Astrocyte of the spinal cord (primary cell): Measurements from ENCODE around the gene LRP5.

Experiments
- DNase-seq: peaks from one replicate; pipeline ENCODE4 v3.0.0; 2011; ENCODE audit warnings: low read depth, low spot score
- H3K4me3 ChIP-seq: 2 replicates; pipeline ENCODE4 v1.5.1; 2011; ENCODE audit warnings: low read depth, mild to moderate bottlenecking, low read length, moderate library complexity
- in situ Hi-C: cut with HindIII; loops from 2 replicates; pipeline ENCODE4 v1.10.0; 2017; ENCODE audit warnings: low sequenced_read_pairs
- TF ChIP-seq, protein P1 (sequence below): IDR thresholded peaks from 2 replicates; pipeline ENCODE4 v1.5.1; 2012; ENCODE audit warnings: low read depth, mild to moderate bottlenecking, low read length, inconsistent platforms

Gene LRP5

GRCh38 chr11:68271781-68272608 lies 40.4 kb upstream of the LRP5 start, which contains the start of gene C11orf24:
C11orf24 (minus strand) TSS chr11:68271973; CDS start chr11:68263767, 8,206 bp downstream.
- in situ Hi-C loops = no loop called here
- peak; percentile 95 for DNase-seq
- H3K4me3 ChIP-seq = peak within 1 kb of the TSS; percentile 92
- TF ChIP-seq, protein P1, sequence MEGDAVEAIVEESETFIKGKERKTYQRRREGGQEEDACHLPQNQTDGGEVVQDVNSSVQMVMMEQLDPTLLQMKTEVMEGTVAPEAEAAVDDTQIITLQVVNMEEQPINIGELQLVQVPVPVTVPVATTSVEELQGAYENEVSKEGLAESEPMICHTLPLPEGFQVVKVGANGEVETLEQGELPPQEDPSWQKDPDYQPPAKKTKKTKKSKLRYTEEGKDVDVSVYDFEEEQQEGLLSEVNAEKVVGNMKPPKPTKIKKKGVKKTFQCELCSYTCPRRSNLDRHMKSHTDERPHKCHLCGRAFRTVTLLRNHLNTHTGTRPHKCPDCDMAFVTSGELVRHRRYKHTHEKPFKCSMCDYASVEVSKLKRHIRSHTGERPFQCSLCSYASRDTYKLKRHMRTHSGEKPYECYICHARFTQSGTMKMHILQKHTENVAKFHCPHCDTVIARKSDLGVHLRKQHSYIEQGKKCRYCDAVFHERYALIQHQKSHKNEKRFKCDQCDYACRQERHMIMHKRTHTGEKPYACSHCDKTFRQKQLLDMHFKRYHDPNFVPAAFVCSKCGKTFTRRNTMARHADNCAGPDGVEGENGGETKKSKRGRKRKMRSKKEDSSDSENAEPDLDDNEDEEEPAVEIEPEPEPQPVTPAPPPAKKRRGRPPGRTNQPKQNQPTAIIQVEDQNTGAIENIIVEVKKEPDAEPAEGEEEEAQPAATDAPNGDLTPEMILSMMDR = no peak

GRCh38 chr11:68273026-68273738 lies 39.2 kb upstream of the LRP5 start:
- no peak for DNase-seq
- in situ Hi-C loops = no loop called here
- H3K4me3 ChIP-seq = no peak overlapping the region
- TF ChIP-seq, protein P1 = no peak

- TF ChIP-seq, protein P1 = no peak
- no peak overlapping the region for H3K4me3 ChIP-seq
- in situ Hi-C loops = no loop called here
- no peak for DNase-seq
These were observed 38.1 kb upstream of the LRP5 start for GRCh38 chr11:68274306-68274705.

DNA sequence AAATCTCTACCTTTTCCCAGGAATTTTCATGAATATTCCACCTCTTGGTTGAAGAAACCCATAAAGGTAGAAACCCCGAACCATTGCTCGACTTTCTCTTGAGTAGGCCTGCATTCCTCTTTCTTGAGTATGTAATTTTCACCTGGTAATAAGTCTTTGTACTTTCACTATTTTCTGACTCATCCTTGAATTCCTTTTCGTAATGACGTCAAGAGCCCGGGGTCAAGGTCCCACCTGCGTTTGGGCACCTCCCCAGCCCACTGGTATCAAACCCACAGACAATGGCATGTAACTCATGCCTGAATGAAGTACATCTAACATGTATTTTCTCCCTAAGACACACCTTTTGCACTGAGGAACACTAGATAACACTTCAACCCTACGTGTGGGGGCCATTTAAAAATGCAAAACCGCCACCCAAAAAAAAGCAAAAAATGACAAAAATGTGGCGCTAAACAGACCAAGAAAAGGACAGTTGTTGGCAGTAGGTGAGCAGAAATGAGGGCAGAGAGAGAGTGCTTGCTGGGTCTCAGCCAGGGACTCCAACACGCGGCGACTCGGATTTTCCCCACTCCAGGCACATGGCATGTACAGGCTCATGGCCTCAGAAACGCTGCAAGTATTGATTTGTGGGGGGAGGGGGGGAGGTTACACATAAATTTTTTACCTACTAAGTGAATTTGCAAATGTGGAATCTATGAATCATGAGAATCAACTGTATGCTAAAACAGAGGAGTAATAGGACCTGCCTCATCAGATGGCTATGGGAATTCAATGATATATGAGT lies 36.5 kb upstream of the LRP5 start:
- H3K4me3 ChIP-seq = no peak overlapping the region
- in situ Hi-C loops = no loop called here
- DNase-seq = no peak
- TF ChIP-seq, protein P1 = no peak

- TF ChIP-seq, protein P1 = no peak
- H3K4me3 ChIP-seq = no peak overlapping the region
- in situ Hi-C loops = no loop called here
- no peak for DNase-seq
These were observed 35.5 kb upstream of the LRP5 start for GRCh38 chr11:68276861-68277260.

DNA sequence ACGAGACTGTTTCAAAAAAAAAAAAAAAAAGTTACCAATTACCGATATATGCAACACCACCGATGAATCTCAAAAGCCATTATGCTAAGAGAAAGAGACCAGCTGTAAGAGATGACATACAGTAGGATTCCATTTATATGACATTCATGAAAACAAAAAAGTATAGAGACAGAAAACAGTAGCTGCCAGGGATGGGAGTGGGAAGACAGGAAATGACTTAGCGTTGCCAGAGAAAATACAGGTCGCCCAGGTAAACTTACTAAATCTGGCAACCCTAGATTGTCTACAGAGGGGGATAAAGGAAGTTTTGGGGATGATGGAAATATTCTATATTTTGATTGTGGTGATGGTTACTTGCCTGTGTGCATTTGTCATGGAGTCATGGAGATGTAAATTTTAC lies 32.7 kb upstream of the LRP5 start:
- H3K4me3 ChIP-seq = no peak overlapping the region
- no peak for DNase-seq
- TF ChIP-seq, protein P1 = no peak
- in situ Hi-C loops = no loop called here
